Measurements from ENCODE around the gene PRRG2. TPM values are rescaled to one million over a fixed set of nuclear protein-coding genes. Genes with fewer than 3 reads are reported as not detected.

Gene PRRG2
- polyA plus RNA-seq, 1 of the 3 experiments (the other 2 are of a cell fraction), result 0.44 TPM

- H3F3A ChIP-seq (replicated peaks; ENCODE audit: insufficient read depth), result peaks cover 25% of the 10 kb centered on the region
- no peak overlapping the region for H2AFZ ChIP-seq (ENCODE audit: low read depth)
- H3K36me3 ChIP-seq (replicated peaks in 1 of 2; ENCODE audit: control insufficient read depth in 1 of 2, insufficient read depth in 2 of 2, low read length in 1 of 2), result peaks cover 29 to 55% of the 10 kb centered on the region in 2 experiments
- POLR2A ChIA-PET, result no interaction called here
- no peaks in the 10 kb centered on the region for H3K27me3 ChIP-seq (ENCODE audit: insufficient read depth)
- H3K4me1 ChIP-seq (ENCODE audit: control insufficient read depth in 1 of 2, insufficient read depth in 2 of 2, low read depth in 1 of 2, low read length in 1 of 2), result peaks cover 0 to 12% of the 10 kb centered on the region in 2 experiments; a peak in 1 of 4 replicates
- TF ChIP-seq FOXM1 (IDR thresholded peaks at IDR 0.05; ENCODE audit: low read depth), result no peak
- no peak for TF ChIP-seq REST (IDR thresholded peaks at IDR 0.05; ENCODE audit: low read depth, low read length)
- no peak overlapping the region for H3K27ac ChIP-seq (ENCODE audit: low read depth in 2 of 2, low read length in 1 of 2)
- no peaks in the 10 kb centered on the region for H3K9me3 ChIP-seq
- CTCF ChIA-PET, result interaction anchor here (0.8 to 2.2 kb wide), 6 partner anchors 25 to 83 kb away, joined by 3 to 12 read pairs (median 4); partner anchors contain the start of gene RRAS
- no peak overlapping the region for H3K4me3 ChIP-seq (ENCODE audit: low read depth in 2 of 2, low read length in 1 of 2)
- WGBS (ENCODE audit: low lambda C conversion rate), result 91% methylated on average over 13 of the region's 35 CpGs
- no peak overlapping the region for H3K4me2 ChIP-seq
- peaks cover 50% of the 10 kb centered on the region for H4K20me1 ChIP-seq (ENCODE audit: insufficient read depth)
- peaks cover 69% of the 10 kb centered on the region for H3K79me2 ChIP-seq (ENCODE audit: insufficient read depth)
- no peak overlapping the region for H3K9ac ChIP-seq
- DNase-seq, result no peak
- no peaks in the 10 kb centered on the region for H3K9me2 ChIP-seq
Measured at GRCh38 chr19:49594993-49595818, 14.1 kb downstream of the PRRG2 start.

- H3K79me2 ChIP-seq (ENCODE audit: insufficient read depth), result peaks cover 76% of the 10 kb centered on the region
- no peak overlapping the region for H3K9ac ChIP-seq
- CTCF ChIA-PET, result interaction anchor here (0.8 to 1.8 kb wide), 4 partner anchors 44 to 82 kb away, joined by 3 to 8 read pairs (median 4); partner anchors contain the start of gene RRAS
- POLR2A ChIA-PET, result no interaction called here
- H3K4me2 ChIP-seq, result no peak overlapping the region
- no peaks in the 10 kb centered on the region for H3K27me3 ChIP-seq (ENCODE audit: insufficient read depth)
- H3K9me3 ChIP-seq, result no peaks in the 10 kb centered on the region
- H2AFZ ChIP-seq (ENCODE audit: low read depth), result no peak overlapping the region
- H3F3A ChIP-seq (replicated peaks; ENCODE audit: insufficient read depth), result peaks cover 20% of the 10 kb centered on the region
- no peak overlapping the region for H3K4me3 ChIP-seq (ENCODE audit: low read depth in 2 of 2, low read length in 1 of 2)
- no peak for DNase-seq
- 94% methylated on average over 19 of the region's 32 CpGs for WGBS (ENCODE audit: low lambda C conversion rate)
- H3K4me1 ChIP-seq (ENCODE audit: control insufficient read depth in 1 of 2, insufficient read depth in 2 of 2, low read depth in 1 of 2, low read length in 1 of 2), result peaks cover 0 to 12% of the 10 kb centered on the region in 2 experiments; a peak in 1 of 4 replicates
- TF ChIP-seq YY1 (IDR thresholded peaks at IDR 0.05; ENCODE audit: low read depth), result no peak
- TF ChIP-seq CHD2 (IDR thresholded peaks at IDR 0.05; ENCODE audit: low read length, partially characterized antibody), result no peak
- no peak for TF ChIP-seq RAD21 (IDR thresholded peaks at IDR 0.05; ENCODE audit: low read length)
- no peak overlapping the region for H3K27ac ChIP-seq (ENCODE audit: low read depth in 2 of 2, low read length in 1 of 2)
- peaks cover 32 to 56% of the 10 kb centered on the region in 2 experiments for H3K36me3 ChIP-seq (replicated peaks in 1 of 2; ENCODE audit: control insufficient read depth in 1 of 2, insufficient read depth in 2 of 2, low read length in 1 of 2)
- H4K20me1 ChIP-seq (ENCODE audit: insufficient read depth), result peaks cover 50% of the 10 kb centered on the region
- no peaks in the 10 kb centered on the region for H3K9me2 ChIP-seq
Measured at GRCh38 chr19:49595819-49596404, 14.8 kb downstream of the PRRG2 start.

Measured in SK-N-SH (cell line).